SU-DHL-6 (cell line): ENCODE data around the gene PRKAG3.

ENCODE experiments used
- H2AFZ ChIP-seq: fragments of 200-600 bp; sonication (generic); 2 replicates; pipeline ENCODE4 v1.6.1; 2014; ENCODE audit warnings: low read depth, mild to moderate bottlenecking, moderate library complexity, mixed read lengths, antibody characterized with exemption, low read length; ENCODE audit not compliant: severe bottlenecking
- H3F3A ChIP-seq: fragments of 200-600 bp; shearing (Covaris generic); 2 replicates; pipeline ENCODE4 v1.6.0; 2016; ENCODE audit warnings: antibody characterized with exemption, mild to moderate bottlenecking; ENCODE audit not compliant: insufficient read depth
- H3K27ac ChIP-seq: fragments of 200-600 bp; sonication (generic); 2 replicates; pipeline ENCODE4 v1.5.1; 2016; ENCODE audit warnings: low read depth, mild to moderate bottlenecking, low read length, moderate library complexity, mixed read lengths
- H3K27me3 ChIP-seq: fragments of 200-600 bp; sonication (generic), shearing (Covaris generic); 2 replicates; pipeline ENCODE4 v1.6.0; 2014; ENCODE audit warnings: mild to moderate bottlenecking, low read length
- H3K36me3 ChIP-seq: fragments of 200-600 bp; sonication (generic); 2 replicates; pipeline ENCODE4 v1.6.1; 2014; ENCODE audit warnings: mild to moderate bottlenecking, low read length, mixed read lengths
- H3K4me2 ChIP-seq: fragments of 300-600, 200-600 bp; shearing (Covaris generic), sonication (generic); 2 replicates; pipeline ENCODE4 v1.6.0; 2014; ENCODE audit warnings: low read length, low read depth, mild to moderate bottlenecking; ENCODE audit not compliant: poor library complexity, severe bottlenecking
- H3K4me3 ChIP-seq: fragments of 200-600 bp; sonication (generic); 2 replicates; pipeline ENCODE4 v1.5.1; 2014; ENCODE audit warnings: antibody characterized with exemption, low read length, mild to moderate bottlenecking, mixed read lengths; ENCODE audit not compliant: insufficient read depth, poor library complexity, severe bottlenecking
- H3K79me2 ChIP-seq: fragments of 200-600 bp; sonication (generic); 2 replicates; pipeline ENCODE4 v1.6.1; 2014; ENCODE audit warnings: mild to moderate bottlenecking, low read length, moderate library complexity; ENCODE audit not compliant: insufficient read depth
- H3K9ac ChIP-seq: fragments of 200-600 bp; sonication (generic); 2 replicates; pipeline ENCODE4 v1.7.0; 2014; ENCODE audit warnings: mild to moderate bottlenecking, low read length
- H3K9me2 ChIP-seq: fragments of 200-600 bp; sonication (generic); replicated peaks from 2 replicates; pipeline ENCODE4 v1.6.1; 2014; ENCODE audit warnings: low read length; ENCODE audit not compliant: insufficient read depth
- H3K9me3 ChIP-seq: fragments of 200-600 bp; sonication (generic); 2 replicates; pipeline ENCODE4 v1.6.1; 2014; ENCODE audit warnings: low read length, mixed read lengths; ENCODE audit not compliant: insufficient read depth
- H4K20me1 ChIP-seq: fragments of 200-600 bp; sonication (generic); 2 replicates; pipeline ENCODE4 v1.6.1; 2014; ENCODE audit warnings: low read depth, mild to moderate bottlenecking, antibody characterized with exemption, low read length, moderate library complexity, mixed read lengths
- EZH2phosphoT487 ChIP-seq: fragments of 200-600 bp; sonication (generic), shearing (Covaris generic); conservative IDR thresholded peaks from 2 replicates; pipeline ENCODE4 v1.6.1; 2018; ENCODE audit warnings: mild to moderate bottlenecking, antibody characterized with exemption, low read length, moderate library complexity, mixed read lengths
- TF ChIP-seq, protein P1 (sequence below): fragments of 200-600 bp; sonication (generic); IDR thresholded peaks from one replicate; pipeline ENCODE4 v1.5.1; 2017; ENCODE audit warnings: antibody characterized with exemption, mild to moderate bottlenecking, low read length, moderate library complexity; ENCODE audit not compliant: insufficient read depth, poor library complexity, severe bottlenecking

PRKAG3 gene

DNA sequence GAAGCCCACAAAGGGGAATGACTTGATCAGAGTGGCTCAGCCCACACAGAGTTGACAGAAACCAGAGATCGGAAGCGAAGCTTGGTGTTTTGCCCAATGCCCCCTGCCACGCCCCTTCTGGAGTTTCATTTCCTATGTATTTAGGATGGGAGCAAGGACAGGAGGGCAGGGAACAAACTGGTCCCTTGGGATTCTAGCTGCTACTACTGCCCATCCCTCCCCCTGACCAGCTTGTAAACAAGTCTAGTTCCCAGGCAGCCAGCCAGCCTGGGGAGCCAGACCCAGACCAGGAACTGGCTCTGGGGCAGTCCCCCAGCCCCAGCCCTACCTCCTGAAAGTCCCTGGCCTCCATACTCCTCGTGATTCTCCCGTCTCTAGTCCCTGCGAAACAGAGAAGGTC lies 36.3 kb upstream of the PRKAG3 start:
- no peak overlapping the region for H3K9ac ChIP-seq
- no peak overlapping the region for H3K4me2 ChIP-seq
- no peak overlapping the region for H2AFZ ChIP-seq
- H3K27ac ChIP-seq = no peak overlapping the region
- no peaks in the 10 kb centered on the region for H3K36me3 ChIP-seq
- H3K4me3 ChIP-seq = no peak overlapping the region
- H3K79me2 ChIP-seq = no peaks in the 10 kb centered on the region
- H3K9me3 ChIP-seq = no peaks in the 10 kb centered on the region
- TF ChIP-seq, protein P1, sequence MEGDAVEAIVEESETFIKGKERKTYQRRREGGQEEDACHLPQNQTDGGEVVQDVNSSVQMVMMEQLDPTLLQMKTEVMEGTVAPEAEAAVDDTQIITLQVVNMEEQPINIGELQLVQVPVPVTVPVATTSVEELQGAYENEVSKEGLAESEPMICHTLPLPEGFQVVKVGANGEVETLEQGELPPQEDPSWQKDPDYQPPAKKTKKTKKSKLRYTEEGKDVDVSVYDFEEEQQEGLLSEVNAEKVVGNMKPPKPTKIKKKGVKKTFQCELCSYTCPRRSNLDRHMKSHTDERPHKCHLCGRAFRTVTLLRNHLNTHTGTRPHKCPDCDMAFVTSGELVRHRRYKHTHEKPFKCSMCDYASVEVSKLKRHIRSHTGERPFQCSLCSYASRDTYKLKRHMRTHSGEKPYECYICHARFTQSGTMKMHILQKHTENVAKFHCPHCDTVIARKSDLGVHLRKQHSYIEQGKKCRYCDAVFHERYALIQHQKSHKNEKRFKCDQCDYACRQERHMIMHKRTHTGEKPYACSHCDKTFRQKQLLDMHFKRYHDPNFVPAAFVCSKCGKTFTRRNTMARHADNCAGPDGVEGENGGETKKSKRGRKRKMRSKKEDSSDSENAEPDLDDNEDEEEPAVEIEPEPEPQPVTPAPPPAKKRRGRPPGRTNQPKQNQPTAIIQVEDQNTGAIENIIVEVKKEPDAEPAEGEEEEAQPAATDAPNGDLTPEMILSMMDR = no peak
- TF ChIP-seq EZH2phosphoT487 = no peak
- H3F3A ChIP-seq = no peaks in the 10 kb centered on the region
- H3K9me2 ChIP-seq = no peaks in the 10 kb centered on the region
- H3K27me3 ChIP-seq = no peaks in the 10 kb centered on the region
- no peaks in the 10 kb centered on the region for H4K20me1 ChIP-seq

DNA sequence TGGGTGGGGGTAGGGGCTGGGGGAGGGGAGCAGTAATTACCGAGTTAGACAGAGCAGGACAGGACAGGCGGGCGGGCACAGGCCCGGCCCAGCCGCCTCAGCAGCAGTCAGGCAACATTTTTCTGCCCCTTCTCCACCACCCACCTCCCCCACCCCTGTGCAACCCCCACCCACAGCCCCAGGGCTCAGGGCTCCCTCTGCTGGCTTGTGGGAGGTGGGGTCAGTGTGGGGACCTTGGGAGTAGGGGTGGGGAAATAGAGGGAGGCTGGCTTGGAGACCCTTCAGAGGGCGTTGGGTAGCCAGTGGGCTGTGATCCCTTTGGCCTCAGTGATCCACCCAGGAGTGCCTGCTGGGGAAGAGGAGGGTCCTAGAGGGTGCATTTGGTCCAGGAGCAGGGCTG lies 34.4 kb upstream of the PRKAG3 start:
- no peak overlapping the region for H3K4me3 ChIP-seq
- H3K4me2 ChIP-seq = no peak overlapping the region
- no peaks in the 10 kb centered on the region for H4K20me1 ChIP-seq
- H2AFZ ChIP-seq = no peak overlapping the region
- TF ChIP-seq, protein P1 = no peak
- no peak for TF ChIP-seq EZH2phosphoT487
- no peaks in the 10 kb centered on the region for H3K79me2 ChIP-seq
- no peaks in the 10 kb centered on the region for H3K9me2 ChIP-seq
- H3F3A ChIP-seq = no peaks in the 10 kb centered on the region
- H3K9ac ChIP-seq = no peak overlapping the region
- no peaks in the 10 kb centered on the region for H3K36me3 ChIP-seq
- H3K27ac ChIP-seq = no peak overlapping the region
- no peaks in the 10 kb centered on the region for H3K27me3 ChIP-seq
- no peaks in the 10 kb centered on the region for H3K9me3 ChIP-seq

DNA sequence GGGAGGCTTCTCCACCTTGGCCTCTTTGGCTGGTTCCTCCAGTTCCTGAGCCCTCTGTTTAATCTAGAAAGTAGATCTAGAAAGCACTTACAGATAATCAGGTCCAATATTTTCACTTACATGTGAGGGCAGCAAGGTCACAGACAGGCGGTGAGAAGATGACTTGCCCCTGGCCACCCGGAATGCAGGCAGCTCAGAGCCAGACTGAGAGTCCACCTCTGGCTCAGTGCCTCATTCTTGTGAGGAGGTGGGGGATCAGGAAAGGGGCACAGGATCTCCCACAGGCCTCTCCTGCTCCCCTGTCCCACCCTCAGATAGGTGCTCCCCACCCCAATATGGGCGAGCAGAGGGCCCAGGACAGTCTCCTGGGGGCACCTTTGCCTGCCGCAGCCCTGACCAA lies 33.8 kb upstream of the PRKAG3 start:
- no peaks in the 10 kb centered on the region for H3K9me3 ChIP-seq
- no peak overlapping the region for H3K9ac ChIP-seq
- no peak overlapping the region for H2AFZ ChIP-seq
- TF ChIP-seq EZH2phosphoT487 = no peak
- TF ChIP-seq, protein P1 = no peak
- no peak overlapping the region for H3K27ac ChIP-seq
- H3K36me3 ChIP-seq = no peaks in the 10 kb centered on the region
- H3F3A ChIP-seq = no peaks in the 10 kb centered on the region
- no peak overlapping the region for H3K4me3 ChIP-seq
- H3K9me2 ChIP-seq = no peaks in the 10 kb centered on the region
- no peaks in the 10 kb centered on the region for H3K79me2 ChIP-seq
- H3K27me3 ChIP-seq = no peaks in the 10 kb centered on the region
- H3K4me2 ChIP-seq = no peak overlapping the region
- no peaks in the 10 kb centered on the region for H4K20me1 ChIP-seq
